HG03575 (cell line): ENCODE measurements around the gene PPA1.
A peak's percentile ranks its signal among the peaks of the same experiment; 100 is the strongest.
"Not testable (repeated sequence)": the region's sequence is repeated elsewhere in the genome, so short reads cannot be mapped to it uniquely, and the experiment has no call there.

Experiments used
- ATAC-seq: cut with Tn5 transposase; IDR thresholded peaks from one replicate; pipeline ENCODE4 v1.9.1; 2021; ENCODE audit not compliant: unreplicated experiment, insufficient number of reproducible peaks, low FRiP score; ENCODE audit errors: extremely low read depth

The PPA1 gene

GRCh38 chr10:70233109-70233938, at the start of gene PPA1:
Gene PPA1 (minus strand): TSS chr10:70233429. CDS start chr10:70233327, 102 bp downstream.
- ATAC-seq, result no peak

GRCh38 chr10:70281609-70282008, 48.4 kb upstream of the PPA1 start:
- ATAC-seq, result no peak

GRCh38 chr10:70280099-70280498, 46.9 kb upstream of the PPA1 start:
- no peak for ATAC-seq

GRCh38 chr10:70277396-70278030, 44.3 kb upstream of the PPA1 start:
- no peak for ATAC-seq

- no peak for ATAC-seq
Measured at GRCh38 chr10:70274643-70275042, 41.4 kb upstream of the PPA1 start.

- ATAC-seq, result peak; percentile 40
Measured at GRCh38 chr10:70272925-70273316, 39.7 kb upstream of the PPA1 start.

- ATAC-seq, result no peak
Measured at GRCh38 chr10:70271996-70272924, 39.0 kb upstream of the PPA1 start.

GRCh38 chr10:70270952-70271351, 37.7 kb upstream of the PPA1 start:
- no peak for ATAC-seq

- ATAC-seq, result no peak
Measured at GRCh38 chr10:70269741-70270140, 36.5 kb upstream of the PPA1 start.

- ATAC-seq, result no peak
Measured at GRCh38 chr10:70268376-70268775, 35.1 kb upstream of the PPA1 start.

- ATAC-seq, result no peak
Measured at GRCh38 chr10:70267161-70267933, 34.1 kb upstream of the PPA1 start.

- ATAC-seq, result no peak
Measured at GRCh38 chr10:70266701-70267100, 33.5 kb upstream of the PPA1 start.

GRCh38 chr10:70266056-70266455, 32.8 kb upstream of the PPA1 start:
- no peak for ATAC-seq

GRCh38 chr10:70265032-70265689, 31.9 kb upstream of the PPA1 start:
- ATAC-seq, result no peak

GRCh38 chr10:70260734-70261133, 27.5 kb upstream of the PPA1 start:
- ATAC-seq, result no peak

GRCh38 chr10:70260259-70260658, 27.0 kb upstream of the PPA1 start:
- no peak for ATAC-seq

GRCh38 chr10:70258216-70258615, 25.0 kb upstream of the PPA1 start:
- no peak for ATAC-seq

- ATAC-seq, result not testable (repeated sequence)
Measured at GRCh38 chr10:70257816-70258215, 24.6 kb upstream of the PPA1 start.
